ENCODE data around the gene HHAT.

Gene HHAT

GRCh38 chr1:210674151-210674550 is 345.4 kb downstream of the HHAT start:
- H3K14ac ChIP-seq (ENCODE audit: low read length in 2 of 2): no peak overlapping the region
- H4K8ac ChIP-seq (ENCODE audit: low read length): no peak overlapping the region
- 77% methylated on average over 3 of the region's 3 CpGs for WGBS

GRCh38 chr1:210676539-210676938 is 347.8 kb downstream of the HHAT start:
- 85% methylated on average over 3 of the region's 3 CpGs for WGBS
- H3K14ac ChIP-seq (ENCODE audit: low read length in 2 of 2): no peak overlapping the region
- H3K18ac ChIP-seq (ENCODE audit: low read depth in 1 of 2, low read length in 2 of 2): no peak overlapping the region
- no peak overlapping the region for H3K23ac ChIP-seq (ENCODE audit: low read length in 2 of 2)
- no peak overlapping the region for H2BK5ac ChIP-seq (ENCODE audit: low read depth, low read length, poor library complexity, severe bottlenecking)
- H4K8ac ChIP-seq (ENCODE audit: low read length): no peak overlapping the region
- H3K4ac ChIP-seq (ENCODE audit: low read depth in 1 of 2, low read length in 2 of 2): no peak overlapping the region
- H3K4me1 ChIP-seq (ENCODE audit: control insufficient read depth, insufficient read depth, low read depth, low read length): no peaks in the 10 kb centered on the region
- no peak overlapping the region for H4K91ac ChIP-seq (ENCODE audit: low read length)
- no peak overlapping the region for H3K4me3 ChIP-seq (ENCODE audit: insufficient read depth in 1 of 2, low read depth in 1 of 2, low read length in 2 of 2)
- no peak overlapping the region for H3K9ac ChIP-seq (ENCODE audit: low read length)
- H3K9me3 ChIP-seq (ENCODE audit: control insufficient read depth, low read length): no peaks in the 10 kb centered on the region
- peaks cover 1% of the 10 kb centered on the region for H3K79me1 ChIP-seq (replicated peaks; ENCODE audit: low read length, poor library complexity, severe bottlenecking)
- peaks cover 0 to 17% of the 10 kb centered on the region in 2 experiments for H3K36me3 ChIP-seq (ENCODE audit: control insufficient read depth in 1 of 2, insufficient read depth in 2 of 2, low read depth in 1 of 2, low read length in 2 of 2)
- DNase-seq: no peak
- H2BK12ac ChIP-seq (ENCODE audit: low read length in 2 of 2): no peak overlapping the region
- no peak overlapping the region for H2AK5ac ChIP-seq (ENCODE audit: low read length, severe bottlenecking)
- no peak overlapping the region for H3K27ac ChIP-seq (ENCODE audit: low read length, poor library complexity, severe bottlenecking)
- H2BK15ac ChIP-seq (ENCODE audit: low read depth, poor library complexity, severe bottlenecking): no peak overlapping the region
- H2AFZ ChIP-seq (ENCODE audit: low read depth, low read length): no peak overlapping the region
- H3K4me2 ChIP-seq (ENCODE audit: low read length, poor library complexity, severe bottlenecking): no peak overlapping the region
- H3K27me3 ChIP-seq (ENCODE audit: control insufficient read depth in 1 of 2, insufficient read depth in 1 of 2, low read length in 2 of 2): no peaks in the 10 kb centered on the region
- no peak overlapping the region for H2BK120ac ChIP-seq (ENCODE audit: low read depth, low read length)

More at GRCh38 chr1:210674151-210674550, 345.4 kb downstream of the HHAT start:
- Histone ChIP-seq H3K4ac (ENCODE audit: low read depth in 1 of 2, low read length in 2 of 2) (no peak overlapping the region), H2BK12ac (ENCODE audit: low read length in 2 of 2) (no peak overlapping the region), H2AFZ (ENCODE audit: low read depth, low read length) (no peak overlapping the region), H2BK15ac (ENCODE audit: low read depth, poor library complexity, severe bottlenecking) (no peak overlapping the region), H2BK5ac (ENCODE audit: low read depth, low read length, poor library complexity, severe bottlenecking) (no peak overlapping the region), H3K18ac (ENCODE audit: low read depth in 1 of 2, low read length in 2 of 2) (no peak overlapping the region), H3K4me2 (ENCODE audit: low read length, poor library complexity, severe bottlenecking) (no peak overlapping the region), H4K91ac (ENCODE audit: low read length) (peak overlapping the region; percentile 21), H3K36me3 (ENCODE audit: control insufficient read depth in 1 of 2, insufficient read depth in 2 of 2, low read depth in 1 of 2, low read length in 2 of 2) (peaks cover 0 to 6% of the 10 kb centered on the region in 2 experiments), H3K4me3 (ENCODE audit: insufficient read depth in 1 of 2, low read depth in 1 of 2, low read length in 2 of 2) (no peak overlapping the region), H2AK5ac (ENCODE audit: low read length, severe bottlenecking) (no peak overlapping the region), H3K27me3 (ENCODE audit: control insufficient read depth in 1 of 2, insufficient read depth in 1 of 2, low read length in 2 of 2) (no peaks in the 10 kb centered on the region), H3K4me1 (ENCODE audit: control insufficient read depth, insufficient read depth, low read depth, low read length) (no peaks in the 10 kb centered on the region), H3K23ac (ENCODE audit: low read length in 2 of 2) (no peak overlapping the region), H3K9me3 (ENCODE audit: control insufficient read depth, low read length) (no peaks in the 10 kb centered on the region), H3K79me1 (replicated peaks; ENCODE audit: low read length, poor library complexity, severe bottlenecking) (peaks cover 1% of the 10 kb centered on the region), H3K27ac (ENCODE audit: low read length, poor library complexity, severe bottlenecking) (no peak overlapping the region), H3K9ac (ENCODE audit: low read length) (no peak overlapping the region), H2BK120ac (ENCODE audit: low read depth, low read length) (no peak overlapping the region)
- DNase-seq: no peak

GRCh38 chr1:210677533-210677932 is 348.8 kb downstream of the HHAT start:
- Histone ChIP-seq H3K27ac (ENCODE audit: low read length, poor library complexity, severe bottlenecking) (no peak overlapping the region), H2AFZ (ENCODE audit: low read depth, low read length) (no peak overlapping the region), H2BK120ac (ENCODE audit: low read depth, low read length) (no peak overlapping the region), H2BK15ac (ENCODE audit: low read depth, poor library complexity, severe bottlenecking) (no peak overlapping the region), H3K14ac (ENCODE audit: low read length in 2 of 2) (no peak overlapping the region), H3K9me3 (ENCODE audit: control insufficient read depth, low read length) (no peaks in the 10 kb centered on the region), H4K91ac (ENCODE audit: low read length) (no peak overlapping the region), H3K4ac (ENCODE audit: low read depth in 1 of 2, low read length in 2 of 2) (no peak overlapping the region), H3K36me3 (ENCODE audit: control insufficient read depth in 1 of 2, insufficient read depth in 2 of 2, low read depth in 1 of 2, low read length in 2 of 2) (peaks cover 0 to 25% of the 10 kb centered on the region in 2 experiments), H3K4me3 (ENCODE audit: insufficient read depth in 1 of 2, low read depth in 1 of 2, low read length in 2 of 2) (no peak overlapping the region), H2BK5ac (ENCODE audit: low read depth, low read length, poor library complexity, severe bottlenecking) (no peak overlapping the region), H2AK5ac (ENCODE audit: low read length, severe bottlenecking) (no peak overlapping the region), H3K9ac (ENCODE audit: low read length) (no peak overlapping the region), H4K8ac (ENCODE audit: low read length) (no peak overlapping the region), H3K18ac (ENCODE audit: low read depth in 1 of 2, low read length in 2 of 2) (no peak overlapping the region), H3K23ac (ENCODE audit: low read length in 2 of 2) (no peak overlapping the region), H3K79me1 (replicated peaks; ENCODE audit: low read length, poor library complexity, severe bottlenecking) (peaks cover 1% of the 10 kb centered on the region), H3K27me3 (ENCODE audit: control insufficient read depth in 1 of 2, insufficient read depth in 1 of 2, low read length in 2 of 2) (no peaks in the 10 kb centered on the region), H2BK12ac (ENCODE audit: low read length in 2 of 2) (no peak overlapping the region), H3K4me2 (ENCODE audit: low read length, poor library complexity, severe bottlenecking) (no peak overlapping the region), H3K4me1 (ENCODE audit: control insufficient read depth, insufficient read depth, low read depth, low read length) (no peaks in the 10 kb centered on the region)
- DNase-seq: no peak
- 100% methylated on average over 2 of the region's 4 CpGs for WGBS

GRCh38 chr1:210678306-210678705 is 349.6 kb downstream of the HHAT start:
- H3K18ac ChIP-seq (ENCODE audit: low read depth in 1 of 2, low read length in 2 of 2): no peak overlapping the region
- H2AFZ ChIP-seq (ENCODE audit: low read depth, low read length): no peak overlapping the region
- H2BK15ac ChIP-seq (ENCODE audit: low read depth, poor library complexity, severe bottlenecking): no peak overlapping the region
- H3K9ac ChIP-seq (ENCODE audit: low read length): no peak overlapping the region
- H3K14ac ChIP-seq (ENCODE audit: low read length in 2 of 2): no peak overlapping the region
- H3K4me1 ChIP-seq (ENCODE audit: control insufficient read depth, insufficient read depth, low read depth, low read length): no peaks in the 10 kb centered on the region
- DNase-seq: no peak
- no peak overlapping the region for H4K91ac ChIP-seq (ENCODE audit: low read length)
- H2BK5ac ChIP-seq (ENCODE audit: low read depth, low read length, poor library complexity, severe bottlenecking): no peak overlapping the region
- no peaks in the 10 kb centered on the region for H3K9me3 ChIP-seq (ENCODE audit: control insufficient read depth, low read length)
- H3K27me3 ChIP-seq (ENCODE audit: control insufficient read depth in 1 of 2, insufficient read depth in 1 of 2, low read length in 2 of 2): no peaks in the 10 kb centered on the region
- H2AK5ac ChIP-seq (ENCODE audit: low read length, severe bottlenecking): no peak overlapping the region
- H4K8ac ChIP-seq (ENCODE audit: low read length): no peak overlapping the region
- peaks cover 0 to 30% of the 10 kb centered on the region in 2 experiments for H3K36me3 ChIP-seq (ENCODE audit: control insufficient read depth in 1 of 2, insufficient read depth in 2 of 2, low read depth in 1 of 2, low read length in 2 of 2)
- 100% methylated on average over 1 of the region's 3 CpGs for WGBS
- no peak overlapping the region for H2BK120ac ChIP-seq (ENCODE audit: low read depth, low read length)
- no peak overlapping the region for H2BK12ac ChIP-seq (ENCODE audit: low read length in 2 of 2)
- no peak overlapping the region for H3K4ac ChIP-seq (ENCODE audit: low read depth in 1 of 2, low read length in 2 of 2)
- H3K4me2 ChIP-seq (ENCODE audit: low read length, poor library complexity, severe bottlenecking): no peak overlapping the region
- no peak overlapping the region for H3K27ac ChIP-seq (ENCODE audit: low read length, poor library complexity, severe bottlenecking)
- H3K23ac ChIP-seq (ENCODE audit: low read length in 2 of 2): no peak overlapping the region
- H3K4me3 ChIP-seq (ENCODE audit: insufficient read depth in 1 of 2, low read depth in 1 of 2, low read length in 2 of 2): no peak overlapping the region
- H3K79me1 ChIP-seq (replicated peaks; ENCODE audit: low read length, poor library complexity, severe bottlenecking): peaks cover 1% of the 10 kb centered on the region

Data from mesenchymal stem cell (in vitro differentiated cells and primary cell).